Measurements from ENCODE around the gene MUSTN1.

MUSTN1 gene

DNA sequence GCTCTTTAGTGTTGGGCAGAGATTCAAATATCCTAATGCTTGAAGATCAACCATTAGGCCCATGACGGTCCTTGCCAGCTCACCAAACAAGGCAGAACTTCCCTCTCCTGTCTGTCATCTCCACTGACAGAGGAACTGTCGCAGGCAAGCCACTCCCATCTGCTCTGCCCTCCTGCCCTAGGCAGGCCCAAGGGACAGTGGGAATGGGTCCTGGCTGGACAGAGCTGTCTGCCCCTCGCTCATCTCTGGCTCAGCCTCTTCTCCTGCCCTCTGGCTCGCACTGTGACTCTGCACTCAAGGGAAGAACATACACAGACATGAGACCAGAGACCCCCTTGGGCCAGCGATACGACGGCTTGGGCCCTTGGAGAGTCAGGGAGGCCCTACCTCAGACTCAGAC lies 7.6 kb upstream of the MUSTN1 start:
- no peak overlapping the region for H3K27ac ChIP-seq
- TF ChIP-seq, protein P1, sequence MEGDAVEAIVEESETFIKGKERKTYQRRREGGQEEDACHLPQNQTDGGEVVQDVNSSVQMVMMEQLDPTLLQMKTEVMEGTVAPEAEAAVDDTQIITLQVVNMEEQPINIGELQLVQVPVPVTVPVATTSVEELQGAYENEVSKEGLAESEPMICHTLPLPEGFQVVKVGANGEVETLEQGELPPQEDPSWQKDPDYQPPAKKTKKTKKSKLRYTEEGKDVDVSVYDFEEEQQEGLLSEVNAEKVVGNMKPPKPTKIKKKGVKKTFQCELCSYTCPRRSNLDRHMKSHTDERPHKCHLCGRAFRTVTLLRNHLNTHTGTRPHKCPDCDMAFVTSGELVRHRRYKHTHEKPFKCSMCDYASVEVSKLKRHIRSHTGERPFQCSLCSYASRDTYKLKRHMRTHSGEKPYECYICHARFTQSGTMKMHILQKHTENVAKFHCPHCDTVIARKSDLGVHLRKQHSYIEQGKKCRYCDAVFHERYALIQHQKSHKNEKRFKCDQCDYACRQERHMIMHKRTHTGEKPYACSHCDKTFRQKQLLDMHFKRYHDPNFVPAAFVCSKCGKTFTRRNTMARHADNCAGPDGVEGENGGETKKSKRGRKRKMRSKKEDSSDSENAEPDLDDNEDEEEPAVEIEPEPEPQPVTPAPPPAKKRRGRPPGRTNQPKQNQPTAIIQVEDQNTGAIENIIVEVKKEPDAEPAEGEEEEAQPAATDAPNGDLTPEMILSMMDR (conservative IDR thresholded peaks at IDR 0.05) = no peak
- TF ChIP-seq ZFX (IDR thresholded peaks at IDR 0.05) = no peak

DNA sequence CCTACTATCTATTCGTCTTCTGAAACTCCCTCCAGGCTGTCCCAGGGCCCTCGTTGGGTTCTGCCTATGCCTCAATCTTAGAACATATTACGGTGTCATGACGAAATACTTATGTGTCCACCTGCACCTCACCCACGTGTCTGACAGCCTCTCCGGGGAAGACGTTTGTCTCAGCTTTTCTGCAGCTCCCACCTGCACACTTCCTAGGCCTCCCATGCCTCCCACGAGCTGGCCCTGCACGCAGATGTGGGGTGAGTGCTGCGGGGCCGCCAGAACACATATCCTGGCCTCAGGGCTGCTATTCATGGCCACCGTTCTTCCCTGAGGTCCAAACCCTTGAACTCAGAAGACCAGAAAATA lies 7.1 kb upstream of the MUSTN1 start:
- H3K27ac ChIP-seq = no peak overlapping the region
- no peak for TF ChIP-seq ZFX (IDR thresholded peaks at IDR 0.05)
- TF ChIP-seq, protein P1 (conservative IDR thresholded peaks at IDR 0.05) = no peak

DNA sequence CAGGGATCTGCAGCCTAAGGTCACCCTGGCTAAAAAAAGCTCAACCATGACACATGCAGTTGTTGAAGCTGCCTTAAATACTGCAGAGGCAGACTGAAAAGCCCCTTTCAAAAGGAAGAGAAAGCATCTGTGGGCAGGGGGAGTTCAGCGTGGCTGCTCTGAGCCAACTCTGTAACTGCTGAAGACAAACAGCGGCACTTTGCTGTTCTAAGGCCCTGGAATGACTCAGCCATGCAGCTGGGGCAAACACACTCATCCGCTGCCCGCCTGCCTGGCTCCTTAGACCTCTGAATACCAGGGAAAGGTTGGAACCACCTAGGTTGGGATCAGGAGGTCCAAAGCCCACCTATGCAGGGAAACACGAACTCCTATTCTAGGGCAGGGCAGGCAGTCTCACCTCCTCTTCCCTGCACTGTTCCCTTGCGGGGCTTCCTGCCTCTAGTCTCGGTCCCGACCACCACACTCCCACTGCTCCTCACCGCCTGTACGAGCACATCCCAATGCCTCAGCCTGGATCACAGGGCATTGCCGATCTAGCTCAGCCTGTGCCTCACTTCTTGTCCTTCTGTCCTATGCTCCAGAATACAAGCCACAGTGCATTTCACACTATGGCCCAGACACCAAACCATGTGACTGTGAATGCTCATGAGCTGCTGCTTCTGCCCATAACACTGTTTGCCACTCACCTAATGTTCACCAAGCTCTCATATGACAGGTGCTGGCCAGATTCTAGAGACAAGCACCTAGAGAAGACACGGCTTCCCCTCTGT lies 6.6 kb upstream of the MUSTN1 start:
- H3K27ac ChIP-seq = no peak overlapping the region
- TF ChIP-seq, protein P1 (conservative IDR thresholded peaks at IDR 0.05) = no peak
- no peak for TF ChIP-seq ZFX (IDR thresholded peaks at IDR 0.05)

DNA sequence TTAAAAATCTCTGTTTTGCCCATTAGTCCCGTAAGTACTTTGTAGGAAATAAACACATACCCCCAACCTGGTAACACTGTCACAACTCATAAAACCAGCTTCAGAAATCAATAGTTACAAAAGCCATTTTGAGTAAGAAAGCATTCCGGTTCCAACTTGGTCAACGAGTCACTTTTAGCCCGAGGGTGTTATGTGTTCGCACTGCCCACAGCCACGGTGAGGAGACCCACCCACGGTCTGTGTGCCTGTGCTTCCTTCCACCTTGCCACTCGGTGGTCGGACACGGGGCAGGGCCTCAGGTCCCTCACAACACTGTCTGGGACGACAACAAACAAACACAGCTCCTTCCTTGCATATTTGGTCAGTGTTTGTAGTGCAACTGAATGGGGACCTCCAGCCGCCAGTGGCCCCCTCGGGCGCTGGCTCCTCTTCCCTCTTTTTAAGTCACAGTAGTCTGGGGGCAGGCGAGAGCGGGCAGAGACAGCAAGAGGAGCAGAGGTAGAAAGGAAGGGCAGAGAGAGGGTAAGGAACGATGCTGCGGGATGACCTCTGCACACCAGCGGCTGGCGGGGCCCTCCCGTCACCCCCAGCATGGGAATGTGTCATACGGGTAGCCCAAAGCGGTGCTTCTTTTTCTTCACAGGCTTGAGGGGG lies 5.2 kb upstream of the MUSTN1 start:
- H3K27ac ChIP-seq = no peak overlapping the region
- TF ChIP-seq ZFX (IDR thresholded peaks at IDR 0.05) = no peak
- TF ChIP-seq, protein P1 (conservative IDR thresholded peaks at IDR 0.05) = no peak

DNA sequence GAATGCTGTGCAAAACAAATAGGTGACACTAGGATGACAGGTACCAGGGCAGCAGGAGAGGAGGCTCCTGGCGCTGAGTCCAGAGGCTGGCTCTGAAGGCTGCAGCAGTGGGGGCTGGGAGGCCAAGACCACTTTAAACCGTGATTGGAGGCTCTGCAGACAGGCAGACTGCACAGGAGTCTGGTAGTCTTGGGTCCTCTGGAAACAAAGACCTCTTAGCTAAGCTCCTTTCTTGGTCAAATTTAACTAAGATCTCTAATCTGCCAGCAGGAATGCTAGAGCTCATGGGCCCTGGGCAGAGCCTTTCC lies 4.4 kb upstream of the MUSTN1 start:
- no peak overlapping the region for H3K27ac ChIP-seq

DNA sequence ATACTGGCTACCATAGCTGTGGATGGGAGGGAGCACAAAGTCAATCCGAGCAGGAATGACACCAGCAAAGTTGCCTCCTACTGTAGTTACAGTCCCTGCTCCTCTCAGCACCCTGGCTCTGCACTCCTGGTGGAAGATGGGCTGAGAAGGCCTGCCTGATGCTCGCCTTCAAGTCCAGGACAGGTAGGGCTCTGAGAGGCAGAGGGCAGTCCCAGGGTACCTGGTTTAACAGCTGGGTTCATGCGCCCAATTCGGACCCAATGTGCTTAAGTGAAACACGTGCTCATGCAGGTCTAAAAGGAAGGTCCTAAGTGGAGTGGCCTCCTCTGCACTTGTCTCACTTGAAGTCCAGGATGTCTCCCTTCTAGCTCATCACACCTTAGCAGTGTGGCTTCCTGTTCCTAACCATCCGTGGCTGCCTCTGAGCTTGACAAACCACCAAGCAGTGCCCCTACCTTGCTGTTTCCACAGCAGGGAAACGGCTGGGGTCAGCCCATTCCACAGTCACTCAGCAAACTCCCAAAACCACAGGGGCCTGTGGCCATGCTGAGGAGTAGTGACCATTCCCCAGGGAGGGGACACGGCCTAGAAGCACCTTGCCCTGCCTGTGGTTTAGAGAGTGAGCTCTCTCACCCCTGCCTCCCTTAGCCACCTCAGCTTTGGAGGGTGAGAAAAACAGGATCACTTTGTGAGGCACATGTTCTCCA lies 3.9 kb upstream of the MUSTN1 start:
- no peak for TF ChIP-seq ZFX (IDR thresholded peaks at IDR 0.05)
- TF ChIP-seq, protein P1 (conservative IDR thresholded peaks at IDR 0.05) = no peak
- H3K27ac ChIP-seq = no peak overlapping the region

More for the DNA sequence above, 4.4 kb upstream of the MUSTN1 start:
- no peak for TF ChIP-seq ZFX (IDR thresholded peaks at IDR 0.05)
- TF ChIP-seq, protein P1 (conservative IDR thresholded peaks at IDR 0.05) = no peak

DNA sequence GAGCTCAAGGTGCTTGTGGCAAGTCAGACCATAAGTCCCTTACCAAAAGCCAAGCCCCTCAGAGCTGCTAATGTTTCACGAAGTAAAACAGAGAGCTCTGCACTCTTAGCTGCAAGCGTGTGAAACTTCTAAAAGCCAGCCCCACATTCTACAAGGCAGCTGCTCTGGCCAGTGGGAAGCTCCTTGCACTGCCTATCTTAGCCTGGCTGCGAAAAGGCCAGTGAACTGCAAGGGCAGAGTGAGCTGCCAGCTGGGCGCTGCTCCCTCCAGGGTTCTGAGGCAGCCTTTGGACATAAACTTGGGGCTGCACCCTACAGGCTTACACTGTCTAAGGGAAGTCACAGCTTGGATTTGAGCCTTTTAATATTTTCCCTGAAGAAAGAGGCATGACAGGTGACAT lies 2.2 kb upstream of the MUSTN1 start:
- no peak for TF ChIP-seq ZFX (IDR thresholded peaks at IDR 0.05)
- TF ChIP-seq, protein P1 (conservative IDR thresholded peaks at IDR 0.05) = no peak
- no peak overlapping the region for H3K27ac ChIP-seq
